HepG2 (cell line): ENCODE results near the gene DBN1. TPM values are rescaled to one million over a fixed set of nuclear protein-coding genes. Genes with fewer than 3 reads are reported as not detected.

Source experiments
- EED ChIP-seq: sonication (generic); formaldehyde crosslinking; IDR thresholded peaks from 2 replicates; pipeline ENCODE4 v1.5.0; 2020; ENCODE audit warnings: mild to moderate bottlenecking, missing genetic modification reagents
- FIP1L1 ChIP-seq: fragments of 200-400 bp; formaldehyde crosslinking; IDR thresholded peaks from 2 replicates; pipeline ENCODE4 v1.6.1; 2018; ENCODE audit warnings: low read depth, mild to moderate bottlenecking, low read length, moderate library complexity, borderline replicate concordance; ENCODE audit not compliant: insufficient read depth
- MYNN ChIP-seq: sonication (generic); formaldehyde crosslinking; IDR thresholded peaks from 2 replicates; pipeline ENCODE4 v1.4.0; 2020; ENCODE audit warnings: mild to moderate bottlenecking, low read depth, missing genetic modification reagents
- NFKB2 ChIP-seq: sonication (generic); formaldehyde crosslinking; IDR thresholded peaks from 2 replicates; pipeline ENCODE4 v1.4.0; 2020; ENCODE audit warnings: missing genetic modification reagents, borderline replicate concordance
- RELA ChIP-seq: sonication (generic); formaldehyde crosslinking; IDR thresholded peaks from 2 replicates; pipeline ENCODE4 v1.4.0; 2020; ENCODE audit warnings: missing genetic modification reagents
- SETDB1 ChIP-seq: sonication (generic); formaldehyde crosslinking; IDR thresholded peaks from 2 replicates; pipeline ENCODE4 v1.5.1; 2020; ENCODE audit warnings: missing genetic modification reagents, mild to moderate bottlenecking, borderline replicate concordance
- SMARCC2 ChIP-seq: fragments of 450-650 bp; IDR thresholded peaks from 2 replicates; pipeline ENCODE4 v1.6.1; 2017; ENCODE audit warnings: antibody characterized with exemption, mild to moderate bottlenecking
- TOPORS ChIP-seq: sonication (generic); formaldehyde crosslinking; IDR thresholded peaks from 2 replicates; pipeline ENCODE4 v1.8.0; 2023; ENCODE audit warnings: mild to moderate bottlenecking, missing genetic modification reagents
- YEATS2 ChIP-seq: sonication (generic); formaldehyde crosslinking; IDR thresholded peaks from 2 replicates; pipeline ENCODE4 v1.4.0; 2020; ENCODE audit warnings: missing genetic modification reagents, borderline replicate concordance
- ZFP36 ChIP-seq: fragments of 150-350 bp; IDR thresholded peaks from 2 replicates; pipeline ENCODE4 v1.6.1; 2018; ENCODE audit warnings: borderline replicate concordance, low read length, low read depth; ENCODE audit not compliant: partially characterized antibody
- ZNF124 ChIP-seq: sonication (generic); formaldehyde crosslinking; IDR thresholded peaks from 2 replicates; pipeline ENCODE4 v1.4.0; 2020; ENCODE audit warnings: missing genetic modification reagents
- ZNF556 ChIP-seq: sonication (generic); formaldehyde crosslinking; IDR thresholded peaks from 2 replicates; pipeline ENCODE4 v1.4.0; 2020; ENCODE audit warnings: mild to moderate bottlenecking, missing genetic modification reagents, borderline replicate concordance
- ZNF75D ChIP-seq: sonication (generic); formaldehyde crosslinking; IDR thresholded peaks from 2 replicates; pipeline ENCODE4 v1.8.1; 2023; ENCODE audit warnings: missing genetic modification reagents, mild to moderate bottlenecking, borderline replicate concordance
- ZNF773 ChIP-seq: sonication (generic); formaldehyde crosslinking; IDR thresholded peaks from 2 replicates; pipeline ENCODE4 v1.4.0; 2020; ENCODE audit warnings: missing genetic modification reagents, borderline replicate concordance
- polyA plus RNA-seq, 8 experiments: library from polyadenylated mRNA; depleted of rRNA in 3 of 8; stranded (reverse) in 7 of 8; unstranded in 1 of 8; fragments of >200 nt; fragmentation: Illumina TruSeq in 4 of 8; extraction: Trizol in 4 of 8; gene quantifications; 2 replicates each; pipeline versions ENCODE4 v1.2.1 to v1.2.3, GENCODE V29; 2011 to 2016; ENCODE audit warnings: low read depth in 4 of 8, missing spikeins in 1 of 8, mixed read lengths in 1 of 8; ENCODE audit not compliant: insufficient read depth in 1 of 8
- total RNA-seq, 5 experiments: library from RNA; depleted of rRNA; stranded (reverse); fragments of >200 nt; fragmentation: Illumina TruSeq; extraction: Trizol; gene quantifications; 2 replicates each; pipeline ENCODE4 v1.2.3, GENCODE V29; 2016; ENCODE audit warnings: low read depth in 1 of 5
- TF ChIP-seq, protein P1 (sequence below): sonication (generic); formaldehyde crosslinking; IDR thresholded peaks from 2 replicates; pipeline ENCODE4 v1.4.0; 2020; ENCODE audit warnings: missing genetic modification reagents
- TF ChIP-seq, protein P2 (sequence below): sonication (generic); formaldehyde crosslinking; IDR thresholded peaks from 2 replicates; pipeline ENCODE4 v1.5.0; 2020; ENCODE audit warnings: mild to moderate bottlenecking, missing genetic modification reagents
- TF ChIP-seq, protein P3 (sequence below): sonication (generic); formaldehyde crosslinking; IDR thresholded peaks from 2 replicates; pipeline ENCODE4 v1.5.1; 2020; ENCODE audit warnings: missing genetic modification reagents, mild to moderate bottlenecking, borderline replicate concordance
- TF ChIP-seq, protein P4 (sequence below): sonication (generic); formaldehyde crosslinking; IDR thresholded peaks from 2 replicates; pipeline ENCODE4 v1.8.0; 2022; ENCODE audit warnings: missing genetic modification reagents, mild to moderate bottlenecking, moderate library complexity, borderline replicate concordance

The DBN1 gene
- total and polyA plus RNA-seq, 2 of the 13 experiments (the other 11 are each of a cell fraction or from before 2014, with no cell fraction given) = 27.0 to 37.3 TPM

DNA sequence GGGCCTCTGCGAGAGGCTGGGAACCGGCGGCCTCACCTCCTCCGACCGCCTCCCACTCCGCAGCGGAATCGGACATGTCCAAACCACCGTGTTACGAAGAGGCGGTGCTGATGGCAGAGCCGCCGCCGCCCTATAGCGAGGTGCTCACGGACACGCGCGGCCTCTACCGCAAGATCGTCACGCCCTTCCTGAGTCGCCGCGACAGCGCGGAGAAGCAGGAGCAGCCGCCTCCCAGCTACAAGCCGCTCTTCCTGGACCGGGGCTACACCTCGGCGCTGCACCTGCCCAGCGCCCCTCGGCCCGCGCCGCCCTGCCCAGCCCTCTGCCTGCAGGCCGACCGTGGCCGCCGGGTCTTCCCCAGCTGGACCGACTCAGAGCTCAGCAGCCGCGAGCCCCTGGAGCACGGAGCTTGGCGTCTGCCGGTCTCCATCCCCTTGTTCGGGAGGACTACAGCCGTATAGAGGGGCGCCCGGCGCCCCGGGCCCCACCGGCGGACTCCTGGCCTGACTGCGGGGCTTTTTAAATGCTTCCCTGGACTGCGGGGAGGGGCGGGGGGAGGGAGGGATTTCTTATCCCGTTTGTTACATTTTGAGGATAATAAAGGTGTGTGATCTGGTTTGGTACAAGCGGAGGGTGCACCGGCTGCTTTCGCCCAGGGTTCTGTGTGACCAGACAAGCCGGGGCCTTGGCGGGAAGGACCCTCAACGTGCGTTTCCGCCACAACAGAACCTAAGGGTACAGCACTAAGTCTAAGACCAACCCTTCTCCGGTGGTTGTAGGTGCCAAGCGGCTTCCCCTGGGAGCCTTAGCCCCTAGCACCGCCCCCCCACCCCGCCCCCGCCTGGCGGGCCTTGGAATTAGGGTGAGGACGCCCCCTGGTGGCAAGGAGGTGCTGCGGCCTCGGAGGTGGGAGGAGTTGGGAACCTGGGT, 17.5 kb downstream of the DBN1 start (continued):
- TF ChIP-seq, protein P1, sequence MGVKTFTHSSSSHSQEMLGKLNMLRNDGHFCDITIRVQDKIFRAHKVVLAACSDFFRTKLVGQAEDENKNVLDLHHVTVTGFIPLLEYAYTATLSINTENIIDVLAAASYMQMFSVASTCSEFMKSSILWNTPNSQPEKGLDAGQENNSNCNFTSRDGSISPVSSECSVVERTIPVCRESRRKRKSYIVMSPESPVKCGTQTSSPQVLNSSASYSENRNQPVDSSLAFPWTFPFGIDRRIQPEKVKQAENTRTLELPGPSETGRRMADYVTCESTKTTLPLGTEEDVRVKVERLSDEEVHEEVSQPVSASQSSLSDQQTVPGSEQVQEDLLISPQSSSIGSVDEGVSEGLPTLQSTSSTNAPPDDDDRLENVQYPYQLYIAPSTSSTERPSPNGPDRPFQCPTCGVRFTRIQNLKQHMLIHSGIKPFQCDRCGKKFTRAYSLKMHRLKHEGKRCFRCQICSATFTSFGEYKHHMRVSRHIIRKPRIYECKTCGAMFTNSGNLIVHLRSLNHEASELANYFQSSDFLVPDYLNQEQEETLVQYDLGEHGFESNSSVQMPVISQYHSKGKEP (CRISPR knock-in tag) = no peak
- no peak for TF ChIP-seq TOPORS (CRISPR knock-in tag)
- TF ChIP-seq, protein P2, sequence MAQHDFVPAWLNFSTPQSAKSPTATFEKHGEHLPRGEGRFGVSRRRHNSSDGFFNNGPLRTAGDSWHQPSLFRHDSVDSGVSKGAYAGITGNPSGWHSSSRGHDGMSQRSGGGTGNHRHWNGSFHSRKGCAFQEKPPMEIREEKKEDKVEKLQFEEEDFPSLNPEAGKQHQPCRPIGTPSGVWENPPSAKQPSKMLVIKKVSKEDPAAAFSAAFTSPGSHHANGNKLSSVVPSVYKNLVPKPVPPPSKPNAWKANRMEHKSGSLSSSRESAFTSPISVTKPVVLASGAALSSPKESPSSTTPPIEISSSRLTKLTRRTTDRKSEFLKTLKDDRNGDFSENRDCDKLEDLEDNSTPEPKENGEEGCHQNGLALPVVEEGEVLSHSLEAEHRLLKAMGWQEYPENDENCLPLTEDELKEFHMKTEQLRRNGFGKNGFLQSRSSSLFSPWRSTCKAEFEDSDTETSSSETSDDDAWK = no peak
- TF ChIP-seq FIP1L1 = no peak
- TF ChIP-seq RELA (CRISPR knock-in tag) = no peak
- TF ChIP-seq, protein P3, sequence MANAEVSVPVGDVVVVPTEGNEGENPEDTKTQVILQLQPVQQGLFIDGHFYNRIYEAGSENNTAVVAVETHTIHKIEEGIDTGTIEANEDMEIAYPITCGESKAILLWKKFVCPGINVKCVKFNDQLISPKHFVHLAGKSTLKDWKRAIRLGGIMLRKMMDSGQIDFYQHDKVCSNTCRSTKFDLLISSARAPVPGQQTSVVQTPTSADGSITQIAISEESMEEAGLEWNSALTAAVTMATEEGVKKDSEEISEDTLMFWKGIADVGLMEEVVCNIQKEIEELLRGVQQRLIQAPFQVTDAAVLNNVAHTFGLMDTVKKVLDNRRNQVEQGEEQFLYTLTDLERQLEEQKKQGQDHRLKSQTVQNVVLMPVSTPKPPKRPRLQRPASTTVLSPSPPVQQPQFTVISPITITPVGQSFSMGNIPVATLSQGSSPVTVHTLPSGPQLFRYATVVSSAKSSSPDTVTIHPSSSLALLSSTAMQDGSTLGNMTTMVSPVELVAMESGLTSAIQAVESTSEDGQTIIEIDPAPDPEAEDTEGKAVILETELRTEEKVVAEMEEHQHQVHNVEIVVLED (CRISPR knock-in tag) = no peak
- TF ChIP-seq SETDB1 (CRISPR knock-in tag) = no peak
- 0 out of 2 replicates have a peak, but pooled peaks have one; percentile 21 for TF ChIP-seq ZNF556
- TF ChIP-seq ZNF124 (CRISPR knock-in tag) = 0 out of 2 replicates have a peak, but pooled peaks have one; percentile 6
- TF ChIP-seq, protein P4, sequence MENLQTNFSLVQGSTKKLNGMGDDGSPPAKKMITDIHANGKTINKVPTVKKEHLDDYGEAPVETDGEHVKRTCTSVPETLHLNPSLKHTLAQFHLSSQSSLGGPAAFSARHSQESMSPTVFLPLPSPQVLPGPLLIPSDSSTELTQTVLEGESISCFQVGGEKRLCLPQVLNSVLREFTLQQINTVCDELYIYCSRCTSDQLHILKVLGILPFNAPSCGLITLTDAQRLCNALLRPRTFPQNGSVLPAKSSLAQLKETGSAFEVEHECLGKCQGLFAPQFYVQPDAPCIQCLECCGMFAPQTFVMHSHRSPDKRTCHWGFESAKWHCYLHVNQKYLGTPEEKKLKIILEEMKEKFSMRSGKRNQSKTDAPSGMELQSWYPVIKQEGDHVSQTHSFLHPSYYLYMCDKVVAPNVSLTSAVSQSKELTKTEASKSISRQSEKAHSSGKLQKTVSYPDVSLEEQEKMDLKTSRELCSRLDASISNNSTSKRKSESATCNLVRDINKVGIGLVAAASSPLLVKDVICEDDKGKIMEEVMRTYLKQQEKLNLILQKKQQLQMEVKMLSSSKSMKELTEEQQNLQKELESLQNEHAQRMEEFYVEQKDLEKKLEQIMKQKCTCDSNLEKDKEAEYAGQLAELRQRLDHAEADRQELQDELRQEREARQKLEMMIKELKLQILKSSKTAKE (CRISPR knock-in tag) = no peak
- no peak for TF ChIP-seq SMARCC2
- TF ChIP-seq NFKB2 = no peak; the same call in 1 of the 2 replicates
- no peak for TF ChIP-seq MYNN (CRISPR knock-in tag)
- no peak for TF ChIP-seq ZNF75D (CRISPR knock-in tag)
- TF ChIP-seq ZNF773 (CRISPR knock-in tag) = no peak
- no peak for TF ChIP-seq EED (CRISPR knock-in tag)
- no peak for TF ChIP-seq YEATS2 (CRISPR knock-in tag)
- TF ChIP-seq ZFP36 = no peak
